B cell (primary cell): ENCODE measurements around the gene GJA9.

Experiments
- EZH2 ChIP-seq: IDR thresholded peaks from 2 replicates; pipeline ENCODE4 v1.6.1; 2012; ENCODE audit warnings: borderline replicate concordance, low read depth, mild to moderate bottlenecking, moderate library complexity, low read length; ENCODE audit not compliant: insufficient read depth, poor library complexity, severe bottlenecking
- TF ChIP-seq, protein P1 (sequence below): fragments of 200-600 bp; IDR thresholded peaks from one replicate; pipeline ENCODE4 v1.8.0; 2022; ENCODE audit warnings: antibody characterized with exemption, mild to moderate bottlenecking

DNA sequence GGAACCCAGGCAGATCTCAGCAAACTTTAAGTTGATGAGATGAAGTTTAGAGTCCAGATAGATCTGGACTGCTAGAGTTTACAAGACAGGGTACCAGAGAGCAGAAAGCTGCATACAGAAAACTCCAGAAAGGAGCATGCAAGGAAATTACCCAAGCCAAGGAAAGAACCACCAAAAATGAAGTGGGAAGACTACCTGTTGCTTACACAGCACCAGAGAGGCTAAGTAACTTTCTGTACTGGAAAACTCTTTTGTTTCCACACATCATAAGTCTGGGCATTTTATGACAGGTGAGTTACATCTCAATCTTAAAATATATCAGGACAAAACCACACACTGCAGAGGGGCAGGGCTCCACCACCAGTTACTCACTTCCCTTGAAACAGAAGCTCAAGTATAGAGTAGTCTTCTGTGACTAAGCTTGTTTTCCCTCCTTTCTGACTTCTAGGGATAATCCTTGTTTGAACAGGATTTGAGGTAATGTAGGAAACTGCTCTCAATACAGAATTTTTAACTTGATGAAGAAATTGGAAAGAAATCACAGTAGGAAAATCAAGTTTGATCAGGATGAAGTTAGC is 17.4 kb upstream of the GJA9 start:
- TF ChIP-seq, protein P1, sequence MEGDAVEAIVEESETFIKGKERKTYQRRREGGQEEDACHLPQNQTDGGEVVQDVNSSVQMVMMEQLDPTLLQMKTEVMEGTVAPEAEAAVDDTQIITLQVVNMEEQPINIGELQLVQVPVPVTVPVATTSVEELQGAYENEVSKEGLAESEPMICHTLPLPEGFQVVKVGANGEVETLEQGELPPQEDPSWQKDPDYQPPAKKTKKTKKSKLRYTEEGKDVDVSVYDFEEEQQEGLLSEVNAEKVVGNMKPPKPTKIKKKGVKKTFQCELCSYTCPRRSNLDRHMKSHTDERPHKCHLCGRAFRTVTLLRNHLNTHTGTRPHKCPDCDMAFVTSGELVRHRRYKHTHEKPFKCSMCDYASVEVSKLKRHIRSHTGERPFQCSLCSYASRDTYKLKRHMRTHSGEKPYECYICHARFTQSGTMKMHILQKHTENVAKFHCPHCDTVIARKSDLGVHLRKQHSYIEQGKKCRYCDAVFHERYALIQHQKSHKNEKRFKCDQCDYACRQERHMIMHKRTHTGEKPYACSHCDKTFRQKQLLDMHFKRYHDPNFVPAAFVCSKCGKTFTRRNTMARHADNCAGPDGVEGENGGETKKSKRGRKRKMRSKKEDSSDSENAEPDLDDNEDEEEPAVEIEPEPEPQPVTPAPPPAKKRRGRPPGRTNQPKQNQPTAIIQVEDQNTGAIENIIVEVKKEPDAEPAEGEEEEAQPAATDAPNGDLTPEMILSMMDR, result no peak
- TF ChIP-seq EZH2, result no peak
